Neural progenitor cell (in vitro differentiated cells): ENCODE results near the gene ATG10. TPM values are rescaled to one million over a fixed set of nuclear protein-coding genes. Genes with fewer than 3 reads are reported as not detected.

Source experiments
- DNase-seq: peaks from one replicate; pipeline ENCODE4 v3.0.0-alpha.2; 2016; ENCODE audit warnings: low spot score
- H2AFZ ChIP-seq: fragments of 200-600 bp; sonication (generic); replicated peaks from 2 replicates; pipeline ENCODE4 v1.6.1; 2016; ENCODE audit warnings: antibody characterized with exemption
- H3F3A ChIP-seq: fragments of 200-600 bp; sonication (generic); 2 replicates; pipeline ENCODE4 v1.6.1; 2016; ENCODE audit warnings: antibody characterized with exemption, low read depth
- H3K27ac ChIP-seq: fragments of 200-600 bp; sonication (generic); 2 replicates; pipeline ENCODE4 v1.5.1; 2016; ENCODE audit warnings: mild to moderate bottlenecking
- H3K27me3 ChIP-seq: fragments of 200-600 bp; sonication (generic); 2 replicates; pipeline ENCODE4 v1.6.1; 2016; ENCODE audit warnings: mild to moderate bottlenecking, moderate library complexity
- H3K36me3 ChIP-seq: fragments of 200-600 bp; sonication (generic); 2 replicates; pipeline ENCODE4 v1.5.1; 2016
- H3K4me1 ChIP-seq: fragments of 200-600 bp; sonication (generic); 2 replicates; pipeline ENCODE4 v1.6.1; 2016; ENCODE audit warnings: mixed run types
- H3K4me2 ChIP-seq: fragments of 200-600 bp; sonication (generic); 2 replicates; pipeline ENCODE4 v1.6.1; 2016
- H3K4me3 ChIP-seq: fragments of 200-600 bp; sonication (generic); 2 replicates; pipeline ENCODE4 v1.5.1; 2016
- H3K79me2 ChIP-seq: fragments of 200-600 bp; sonication (generic); 2 replicates; pipeline ENCODE4 v1.6.1; 2016; ENCODE audit warnings: low read depth
- H3K9ac ChIP-seq: fragments of 200-600 bp; sonication (generic); 2 replicates; pipeline ENCODE4 v1.6.1; 2016
- H3K9me3 ChIP-seq: fragments of 200-600 bp; sonication (generic); 2 replicates; pipeline ENCODE4 v1.5.1; 2016; ENCODE audit warnings: low read depth
- H4K20me1 ChIP-seq: fragments of 200-600 bp; sonication (generic); 2 replicates; pipeline ENCODE4 v1.6.1; 2016; ENCODE audit warnings: low read depth
- H3K27ac Mint-ChIP-seq: 3 replicates; pipeline ENCODE4 v1.8.0; 2021; ENCODE audit warnings: mixed read lengths
- H3K27me3 Mint-ChIP-seq: 2 replicates; pipeline ENCODE4 v1.8.0; 2022; ENCODE audit warnings: low read depth, mild to moderate bottlenecking, inconsistent platforms, moderate library complexity, mixed read lengths; ENCODE audit not compliant: insufficient read depth
- H3K36me3 Mint-ChIP-seq: 3 replicates; pipeline ENCODE4 v1.8.0; 2021; ENCODE audit warnings: mixed read lengths
- H3K4me1 Mint-ChIP-seq: 3 replicates; pipeline ENCODE4 v1.8.0; 2021; ENCODE audit warnings: mixed read lengths
- H3K4me3 Mint-ChIP-seq: 3 replicates; pipeline ENCODE4 v1.8.0; 2021; ENCODE audit warnings: mild to moderate bottlenecking, moderate library complexity, mixed read lengths
- H3K9me3 Mint-ChIP-seq: 3 replicates; pipeline ENCODE4 v1.8.0; 2020; ENCODE audit warnings: mixed read lengths
- CTCF ChIP-seq: fragments of 200-600 bp; sonication (generic); IDR thresholded peaks from 2 replicates; pipeline ENCODE4 v1.5.1; 2017; ENCODE audit warnings: antibody characterized with exemption, mild to moderate bottlenecking
- EZH2 ChIP-seq: fragments of 200-600 bp; sonication (generic); IDR thresholded peaks from 2 replicates; pipeline ENCODE4 v1.6.1; 2017; ENCODE audit warnings: antibody characterized with exemption, mild to moderate bottlenecking, moderate library complexity
- EZH2phosphoT487 ChIP-seq: fragments of 200-600 bp; sonication (generic); IDR thresholded peaks from 2 replicates; pipeline ENCODE4 v1.6.1; 2017; ENCODE audit warnings: antibody characterized with exemption
- total RNA-seq: library from RNA; depleted of rRNA; stranded (reverse); fragments of >200 nt; gene quantifications from 2 replicates; pipeline ENCODE4 v1.2.3, GENCODE V29; 2015; ENCODE audit warnings: low replicate concordance

The ATG10 gene
- total RNA-seq, 1 donor from 2014 or later = 13.4 TPM

GRCh38 chr5:82164176-82164976, 192.6 kb downstream of the ATG10 start:
- no peaks in the 10 kb centered on the region for H3K27me3 Mint-ChIP-seq
- H3K27ac Mint-ChIP-seq = no peak overlapping the region
- Histone ChIP-seq H3K4me2 (no peak overlapping the region), H2AFZ (peak overlapping the region; percentile 40), H3K9me3 (no peaks in the 10 kb centered on the region), H3K27ac (peak overlapping the region; percentile 71), H3K27me3 (no peaks in the 10 kb centered on the region), H3K4me1 (peaks cover 33% of the 10 kb centered on the region), H3K4me3 (no peak overlapping the region), H4K20me1 (no peaks in the 10 kb centered on the region), H3F3A (peaks cover 21% of the 10 kb centered on the region), H3K36me3 (no peaks in the 10 kb centered on the region), H3K79me2 (no peaks in the 10 kb centered on the region), H3K9ac (no peak overlapping the region)
- no peak for TF ChIP-seq CTCF
- no peak for TF ChIP-seq EZH2
- no peak for TF ChIP-seq EZH2phosphoT487
- H3K9me3 Mint-ChIP-seq = no peaks in the 10 kb centered on the region
- H3K4me1 Mint-ChIP-seq = peaks cover 18% of the 10 kb centered on the region
- H3K4me3 Mint-ChIP-seq = no peak overlapping the region
- no peak for DNase-seq
- H3K36me3 Mint-ChIP-seq = no peaks in the 10 kb centered on the region

GRCh38 chr5:82164977-82165713, 193.3 kb downstream of the ATG10 start:
- H3K4me1 Mint-ChIP-seq = peaks cover 18% of the 10 kb centered on the region
- H3K4me3 ChIP-seq = no peak overlapping the region
- peak overlapping the region; percentile 36 for H3K27ac Mint-ChIP-seq
- H3K4me1 ChIP-seq = peaks cover 33% of the 10 kb centered on the region
- no peaks in the 10 kb centered on the region for H4K20me1 ChIP-seq
- no peak overlapping the region for H3K9ac ChIP-seq
- H2AFZ ChIP-seq = peak overlapping the region; percentile 40
- no peak for TF ChIP-seq EZH2phosphoT487
- no peak for TF ChIP-seq EZH2
- TF ChIP-seq CTCF = no peak
- H3K9me3 Mint-ChIP-seq = no peaks in the 10 kb centered on the region
- no peaks in the 10 kb centered on the region for H3K79me2 ChIP-seq
- no peaks in the 10 kb centered on the region for H3K36me3 ChIP-seq
- no peaks in the 10 kb centered on the region for H3K27me3 ChIP-seq
- no peaks in the 10 kb centered on the region for H3K36me3 Mint-ChIP-seq
- peaks cover 21% of the 10 kb centered on the region for H3F3A ChIP-seq
- no peak overlapping the region for H3K4me3 Mint-ChIP-seq
- peak; percentile 49 for DNase-seq
- H3K4me2 ChIP-seq = no peak overlapping the region
- no peaks in the 10 kb centered on the region for H3K9me3 ChIP-seq
- peak overlapping the region; percentile 71 for H3K27ac ChIP-seq
- H3K27me3 Mint-ChIP-seq = no peaks in the 10 kb centered on the region

GRCh38 chr5:82165740-82166530, 194.1 kb downstream of the ATG10 start:
- Mint-ChIP-seq H3K4me3 (no peak overlapping the region), H3K9me3 (no peaks in the 10 kb centered on the region), H3K27ac (peak overlapping the region; percentile 36), H3K36me3 (no peaks in the 10 kb centered on the region), H3K4me1 (peaks cover 18% of the 10 kb centered on the region), H3K27me3 (peaks cover 2% of the 10 kb centered on the region)
- Histone ChIP-seq H2AFZ (no peak overlapping the region), H3K4me2 (no peak overlapping the region), H3K4me1 (peaks cover 33% of the 10 kb centered on the region), H3K4me3 (no peak overlapping the region), H3K36me3 (no peaks in the 10 kb centered on the region), H3K9ac (no peak overlapping the region), H3F3A (peaks cover 21% of the 10 kb centered on the region), H4K20me1 (no peaks in the 10 kb centered on the region), H3K27ac (peak overlapping the region; percentile 71), H3K27me3 (no peaks in the 10 kb centered on the region), H3K79me2 (no peaks in the 10 kb centered on the region), H3K9me3 (no peaks in the 10 kb centered on the region)
- peak; percentile 80 for DNase-seq
- TF ChIP-seq EZH2phosphoT487 = no peak
- peak; percentile 76 for TF ChIP-seq CTCF
